Endodermal cell (in vitro differentiated cells): ENCODE data around the gene PHKG2. TPM values are rescaled to one million over a fixed set of nuclear protein-coding genes. Genes with fewer than 3 reads are reported as not detected.

Experiments
- DNase-seq: peaks from one replicate; pipeline ENCODE4 v3.0.0-alpha.2; 2017
- H3K27ac ChIP-seq: 2 replicates; pipeline ENCODE4 v1.5.1; 2013; ENCODE audit warnings: mild to moderate bottlenecking, low read depth, low read length, moderate library complexity
- H3K27me3 ChIP-seq: 2 replicates; pipeline ENCODE4 v1.6.1; 2013; ENCODE audit warnings: mild to moderate bottlenecking, low read length, moderate library complexity; ENCODE audit not compliant: insufficient read depth, control insufficient read depth, poor library complexity, severe bottlenecking
- H3K36me3 ChIP-seq: 2 replicates; pipeline ENCODE4 v1.7.0; 2013; ENCODE audit warnings: mild to moderate bottlenecking, low read length, moderate library complexity; ENCODE audit not compliant: control insufficient read depth, insufficient read depth
- H3K4me1 ChIP-seq: one replicate; pipeline ENCODE4 v1.7.0; 2013; ENCODE audit warnings: low read length; ENCODE audit not compliant: control insufficient read depth, insufficient read depth
- H3K4me3 ChIP-seq: 2 replicates; pipeline ENCODE4 v1.5.1; 2013; ENCODE audit warnings: mild to moderate bottlenecking, low read length, moderate library complexity
- H3K9ac ChIP-seq: 2 replicates; pipeline ENCODE4 v1.6.1; 2013; ENCODE audit warnings: mild to moderate bottlenecking, low read length, moderate library complexity; ENCODE audit not compliant: poor library complexity, severe bottlenecking; ENCODE audit errors: extremely low read depth
- H3K9me3 ChIP-seq: 2 replicates; pipeline ENCODE4 v1.6.1; 2013; ENCODE audit warnings: mild to moderate bottlenecking, low read length, moderate library complexity; ENCODE audit not compliant: control insufficient read depth
- H3K27ac Mint-ChIP-seq: 2 replicates; pipeline ENCODE4 v1.8.0; 2020; ENCODE audit warnings: mixed read lengths
- H3K27me3 Mint-ChIP-seq: 2 replicates; pipeline ENCODE4 v1.8.0; 2021; ENCODE audit warnings: mild to moderate bottlenecking, mixed read lengths; ENCODE audit not compliant: insufficient read depth
- H3K36me3 Mint-ChIP-seq: 2 replicates; pipeline ENCODE4 v1.8.0; 2020; ENCODE audit warnings: low read depth, mixed read lengths
- H3K4me1 Mint-ChIP-seq: 2 replicates; pipeline ENCODE4 v1.8.0; 2020; ENCODE audit warnings: mixed read lengths
- H3K4me3 Mint-ChIP-seq: 2 replicates; pipeline ENCODE4 v1.8.0; 2020; ENCODE audit warnings: mild to moderate bottlenecking, moderate library complexity, mixed read lengths
- H3K9me3 Mint-ChIP-seq: 2 replicates; pipeline ENCODE4 v1.8.0; 2020; ENCODE audit warnings: mild to moderate bottlenecking, mixed read lengths
- WGBS, 2 experiments: methylation state at CpG; one replicate each; pipeline versions ENCODE4 v1.1.5 to v1.1.7; 2013; ENCODE audit warnings: missing lambda C conversion rate in 2 of 2, mixed read lengths in 1 of 2; ENCODE audit not compliant: insufficient coverage in 1 of 2, insufficient read length in 1 of 2; 5-methylcytosine and 5-hydroxymethylcytosine counted together
- total RNA-seq, 2 donors: library from RNA; stranded (reverse); fragmentation: NEBNext Ultra II Directional in 1 of 2; extraction: Animal tissue kit (Norgen Biotek cat#: 25700) in 1 of 2; gene quantifications; 2 replicates in 1 of 2; 3 replicates in 1 of 2; pipeline ENCODE4 v1.2.1, GENCODE V29; 2021
- TF ChIP-seq, protein P1 (sequence below): fragments of 200-600 bp; sonication (generic); conservative IDR thresholded peaks from 2 replicates; pipeline ENCODE4 v1.5.0; 2021; ENCODE audit warnings: antibody characterized with exemption, mild to moderate bottlenecking

The PHKG2 gene
- total RNA-seq, 2 donors from 2014 or later, result 49.8 to 54.8 TPM

- Mint-ChIP-seq H3K36me3 (peaks cover 66% of the 10 kb centered on the region), H3K27ac (no peak overlapping the region)
- TF ChIP-seq, protein P1, sequence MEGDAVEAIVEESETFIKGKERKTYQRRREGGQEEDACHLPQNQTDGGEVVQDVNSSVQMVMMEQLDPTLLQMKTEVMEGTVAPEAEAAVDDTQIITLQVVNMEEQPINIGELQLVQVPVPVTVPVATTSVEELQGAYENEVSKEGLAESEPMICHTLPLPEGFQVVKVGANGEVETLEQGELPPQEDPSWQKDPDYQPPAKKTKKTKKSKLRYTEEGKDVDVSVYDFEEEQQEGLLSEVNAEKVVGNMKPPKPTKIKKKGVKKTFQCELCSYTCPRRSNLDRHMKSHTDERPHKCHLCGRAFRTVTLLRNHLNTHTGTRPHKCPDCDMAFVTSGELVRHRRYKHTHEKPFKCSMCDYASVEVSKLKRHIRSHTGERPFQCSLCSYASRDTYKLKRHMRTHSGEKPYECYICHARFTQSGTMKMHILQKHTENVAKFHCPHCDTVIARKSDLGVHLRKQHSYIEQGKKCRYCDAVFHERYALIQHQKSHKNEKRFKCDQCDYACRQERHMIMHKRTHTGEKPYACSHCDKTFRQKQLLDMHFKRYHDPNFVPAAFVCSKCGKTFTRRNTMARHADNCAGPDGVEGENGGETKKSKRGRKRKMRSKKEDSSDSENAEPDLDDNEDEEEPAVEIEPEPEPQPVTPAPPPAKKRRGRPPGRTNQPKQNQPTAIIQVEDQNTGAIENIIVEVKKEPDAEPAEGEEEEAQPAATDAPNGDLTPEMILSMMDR, result no peak
Observed at GRCh38 chr16:30737794-30738648, 10.2 kb upstream of the PHKG2 start.

DNA sequence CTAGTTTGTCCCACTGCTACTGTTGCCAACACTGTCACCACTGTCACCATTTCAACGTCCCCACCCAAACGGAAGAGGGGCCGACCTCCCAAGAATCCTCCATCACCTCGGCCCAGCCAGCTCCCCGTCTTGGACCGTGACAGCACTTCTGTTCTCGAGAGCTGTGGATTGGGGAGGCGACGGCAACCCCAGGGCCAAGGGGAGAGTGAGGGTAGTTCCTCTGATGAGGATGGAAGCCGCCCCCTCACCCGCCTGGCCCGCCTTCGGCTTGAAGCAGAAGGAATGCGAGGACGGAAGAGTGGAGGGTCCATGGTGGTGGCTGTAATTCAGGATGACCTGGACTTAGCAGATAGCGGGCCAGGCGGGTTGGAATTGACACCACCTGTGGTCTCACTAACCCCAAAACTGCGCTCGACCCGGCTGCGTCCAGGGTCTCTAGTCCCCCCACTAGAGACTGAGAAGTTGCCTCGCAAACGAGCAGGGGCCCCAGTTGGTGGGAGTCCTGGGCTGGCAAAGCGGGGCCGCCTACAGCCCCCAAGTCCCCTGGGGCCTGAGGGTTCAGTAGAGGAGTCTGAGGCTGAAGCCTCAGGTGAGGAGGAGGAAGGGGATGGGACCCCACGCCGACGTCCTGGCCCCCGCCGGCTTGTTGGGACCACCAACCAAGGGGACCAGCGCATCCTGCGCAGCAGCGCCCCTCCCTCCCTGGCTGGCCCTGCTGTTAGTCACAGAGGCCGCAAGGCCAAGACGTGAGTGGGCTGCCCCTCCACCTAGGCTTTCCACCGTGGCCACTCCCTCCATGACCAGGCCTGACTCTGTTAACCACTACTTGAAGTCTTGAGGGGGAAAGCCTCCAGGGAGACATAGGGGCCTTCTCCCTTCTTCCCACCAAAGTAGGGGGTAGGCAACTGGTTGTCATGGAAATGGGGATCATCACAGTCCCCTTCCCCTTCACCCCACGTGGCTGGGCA, 9.0 kb upstream of the PHKG2 start:
- no peak overlapping the region for H3K27ac ChIP-seq
- no peak overlapping the region for H3K4me3 Mint-ChIP-seq
- no peaks in the 10 kb centered on the region for H3K4me1 ChIP-seq
- no peak overlapping the region for H3K9ac ChIP-seq
- H3K27me3 ChIP-seq, result no peaks in the 10 kb centered on the region
- H3K27ac Mint-ChIP-seq, result no peak overlapping the region
- H3K4me3 ChIP-seq, result no peak overlapping the region
- no peak for DNase-seq
- peaks cover 64% of the 10 kb centered on the region for H3K36me3 Mint-ChIP-seq
- no peaks in the 10 kb centered on the region for H3K9me3 ChIP-seq
- peaks cover 68% of the 10 kb centered on the region for H3K36me3 ChIP-seq
- TF ChIP-seq, protein P1, result no peak
- peaks cover 9% of the 10 kb centered on the region for H3K4me1 Mint-ChIP-seq
- H3K9me3 Mint-ChIP-seq, result no peaks in the 10 kb centered on the region
- no peaks in the 10 kb centered on the region for H3K27me3 Mint-ChIP-seq
- 94 to 98% methylated on average over 15 to 36 of the region's 37 CpGs for WGBS, 2 experiments

More at GRCh38 chr16:30737794-30738648, 10.2 kb upstream of the PHKG2 start:
- H3K9me3 ChIP-seq, result no peaks in the 10 kb centered on the region
- H3K36me3 ChIP-seq, result peaks cover 73% of the 10 kb centered on the region
- H3K4me1 ChIP-seq, result no peaks in the 10 kb centered on the region
- H3K27me3 Mint-ChIP-seq, result no peaks in the 10 kb centered on the region
- H3K9me3 Mint-ChIP-seq, result no peaks in the 10 kb centered on the region
- H3K27ac ChIP-seq, result no peak overlapping the region
- peaks cover 9% of the 10 kb centered on the region for H3K4me1 Mint-ChIP-seq
- H3K27me3 ChIP-seq, result no peaks in the 10 kb centered on the region
- H3K4me3 Mint-ChIP-seq, result no peak overlapping the region
- no peak for DNase-seq
- no peak overlapping the region for H3K9ac ChIP-seq
- 95 to 97% methylated on average over 12 to 25 of the region's 25 CpGs for WGBS, 2 experiments
- no peak overlapping the region for H3K4me3 ChIP-seq
